ENCODE results near the gene MTOR. TPM values are rescaled to one million over a fixed set of nuclear protein-coding genes. Genes with fewer than 3 reads are reported as not detected.

MTOR gene
- total RNA-seq, 1 experiment from 2014 or later: 48.0 TPM

DNA sequence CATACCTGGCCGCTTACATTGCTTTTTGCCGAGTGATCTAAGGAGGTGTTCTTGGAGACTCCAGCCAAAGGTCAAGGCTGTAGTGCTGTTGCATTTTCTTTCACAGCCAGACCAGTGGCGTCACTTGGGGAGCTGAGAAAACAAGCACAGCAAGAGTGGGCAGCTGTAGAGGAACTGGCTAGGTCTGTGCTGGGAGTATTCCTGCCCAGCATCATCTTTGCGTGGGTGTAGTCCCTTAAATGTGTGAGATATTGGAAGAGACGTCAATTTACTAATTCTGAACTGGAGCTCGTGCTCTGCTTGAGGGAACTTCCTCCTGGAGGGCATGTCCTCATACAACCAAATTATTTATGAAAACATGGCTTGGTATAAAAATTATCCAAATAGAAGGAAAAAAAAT is 20.8 kb upstream of the MTOR start:
- intact Hi-C loops (cut with micrococcal nuclease): loop anchor here (10.0 kb wide), 1 partner anchor 362 kb away; no protein-coding TSS in a partner anchor
- H3K27me3 ChIP-seq (ENCODE audit: low read length): no peaks in the 10 kb centered on the region
- no peaks in the 10 kb centered on the region for H3K9me3 ChIP-seq (ENCODE audit: low read length)
- no peak overlapping the region for H3K27ac ChIP-seq (ENCODE audit: low read length)
- ATAC-seq (no peak), DNase-seq (no peak)
- H4K20me1 ChIP-seq (ENCODE audit: low read length): 0 out of 2 replicates have a peak, but pooled peaks cover 8% of the 10 kb centered on the region
- TF ChIP-seq EZH2phosphoT487 (IDR thresholded peaks at IDR 0.05; ENCODE audit: borderline replicate concordance, low read length) (no peak), EZH2 (IDR thresholded peaks at IDR 0.05; ENCODE audit: low read length, unreplicated experiment) (no peak)
- TF ChIP-seq, protein P1, sequence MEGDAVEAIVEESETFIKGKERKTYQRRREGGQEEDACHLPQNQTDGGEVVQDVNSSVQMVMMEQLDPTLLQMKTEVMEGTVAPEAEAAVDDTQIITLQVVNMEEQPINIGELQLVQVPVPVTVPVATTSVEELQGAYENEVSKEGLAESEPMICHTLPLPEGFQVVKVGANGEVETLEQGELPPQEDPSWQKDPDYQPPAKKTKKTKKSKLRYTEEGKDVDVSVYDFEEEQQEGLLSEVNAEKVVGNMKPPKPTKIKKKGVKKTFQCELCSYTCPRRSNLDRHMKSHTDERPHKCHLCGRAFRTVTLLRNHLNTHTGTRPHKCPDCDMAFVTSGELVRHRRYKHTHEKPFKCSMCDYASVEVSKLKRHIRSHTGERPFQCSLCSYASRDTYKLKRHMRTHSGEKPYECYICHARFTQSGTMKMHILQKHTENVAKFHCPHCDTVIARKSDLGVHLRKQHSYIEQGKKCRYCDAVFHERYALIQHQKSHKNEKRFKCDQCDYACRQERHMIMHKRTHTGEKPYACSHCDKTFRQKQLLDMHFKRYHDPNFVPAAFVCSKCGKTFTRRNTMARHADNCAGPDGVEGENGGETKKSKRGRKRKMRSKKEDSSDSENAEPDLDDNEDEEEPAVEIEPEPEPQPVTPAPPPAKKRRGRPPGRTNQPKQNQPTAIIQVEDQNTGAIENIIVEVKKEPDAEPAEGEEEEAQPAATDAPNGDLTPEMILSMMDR (conservative IDR thresholded peaks at IDR 0.05; ENCODE audit: low read depth, low read length): no peak
- H3K79me2 ChIP-seq (ENCODE audit: low read length): peaks cover 51% of the 10 kb centered on the region
- H3K4me3 ChIP-seq (ENCODE audit: low read length): no peak overlapping the region
- H3K4me1 ChIP-seq (ENCODE audit: insufficient read depth, low read length): peaks cover 5% of the 10 kb centered on the region; the same call in 1 of the 2 replicates
- no peaks in the 10 kb centered on the region for H3K9me2 ChIP-seq (replicated peaks; ENCODE audit: low read length)
- H3F3A ChIP-seq (ENCODE audit: low read length, unreplicated experiment): no peaks in the 10 kb centered on the region
- H3K4me2 ChIP-seq (ENCODE audit: low read length): no peak overlapping the region
- ChIA-PET CTCF (no interaction called here), POLR2A (ENCODE audit: unreplicated experiment) (interaction anchor here (1.1 kb wide), 1 partner anchor 10 kb away, joined by 3 read pairs; the partner anchor contains the start of gene UBIAD1)
- no TSS peak for BruUV-seq (replicated peaks)
- no peak overlapping the region for H3K9ac ChIP-seq (ENCODE audit: low read length)
- H3K36me3 ChIP-seq (ENCODE audit: low read depth, low read length): peaks cover 30% of the 10 kb centered on the region
- no peak overlapping the region for H2AFZ ChIP-seq (ENCODE audit: low read length)

DNA sequence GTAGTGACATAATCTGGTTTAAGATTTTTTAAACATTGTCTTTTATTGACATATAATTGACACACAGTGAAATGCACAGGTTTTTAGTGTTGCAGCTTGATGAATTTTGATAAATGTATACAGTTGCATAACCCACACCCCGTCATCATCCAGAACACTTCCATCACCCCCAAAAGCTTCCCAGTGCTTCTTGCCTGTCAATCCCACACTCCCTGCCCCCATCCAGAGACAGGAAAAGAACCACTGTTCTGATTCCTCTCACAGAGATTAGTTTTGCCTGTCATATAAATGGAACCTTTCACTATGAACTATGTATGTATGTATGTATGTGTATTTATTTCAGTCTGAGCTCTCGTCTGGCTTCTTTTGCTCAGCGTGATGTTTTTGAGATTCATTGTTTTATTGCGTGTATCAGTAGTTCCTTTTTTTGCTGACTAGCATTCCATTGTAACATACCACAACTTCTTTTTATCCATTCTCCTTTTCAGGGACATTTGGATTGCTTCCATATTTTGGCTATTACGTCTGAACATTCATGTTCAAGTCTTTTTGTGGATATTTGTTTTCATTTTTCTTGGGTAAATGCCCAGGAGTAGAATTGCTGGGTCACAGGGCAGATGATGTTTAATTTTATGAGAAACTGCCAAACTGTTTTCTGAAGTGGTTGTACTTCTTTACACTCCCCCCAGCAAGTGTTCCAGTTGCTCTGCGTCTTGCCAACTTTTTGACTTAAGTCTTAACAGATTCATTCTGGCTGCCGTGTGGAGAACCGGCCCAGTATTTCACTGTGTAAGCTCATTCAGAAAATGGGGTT is 19.4 kb upstream of the MTOR start:
- Histone ChIP-seq H3K27ac (ENCODE audit: low read length) (no peak overlapping the region), H3K4me2 (ENCODE audit: low read length) (0 out of 2 replicates have a peak overlapping the region, but pooled peaks have one; percentile 3)
- no TSS peak for BruUV-seq (replicated peaks)

More for the DNA sequence above, 19.4 kb upstream of the MTOR start:
- ChIA-PET POLR2A (ENCODE audit: unreplicated experiment) (no interaction called here), CTCF (no interaction called here)
- Histone ChIP-seq H3K9ac (ENCODE audit: low read length) (no peak overlapping the region), H2AFZ (ENCODE audit: low read length) (no peak overlapping the region), H3K79me2 (ENCODE audit: low read length) (peaks cover 65% of the 10 kb centered on the region), H3K4me3 (ENCODE audit: low read length) (no peak overlapping the region), H3K9me3 (ENCODE audit: low read length) (no peaks in the 10 kb centered on the region), H3K27me3 (ENCODE audit: low read length) (no peaks in the 10 kb centered on the region), H3K9me2 (replicated peaks; ENCODE audit: low read length) (no peaks in the 10 kb centered on the region), H3F3A (ENCODE audit: low read length, unreplicated experiment) (no peaks in the 10 kb centered on the region), H4K20me1 (ENCODE audit: low read length) (0 out of 2 replicates have a peak, but pooled peaks cover 8% of the 10 kb centered on the region), H3K4me1 (ENCODE audit: insufficient read depth, low read length) (peaks cover 5% of the 10 kb centered on the region; the same call in 1 of the 2 replicates), H3K36me3 (ENCODE audit: low read depth, low read length) (peaks cover 29% of the 10 kb centered on the region)
- intact Hi-C loops (cut with micrococcal nuclease): loop anchor here (10.0 kb wide), 1 partner anchor 363 kb away; no protein-coding TSS in a partner anchor
- DNase-seq (peak; percentile 58), ATAC-seq (peak; percentile 48)
- TF ChIP-seq, protein P1 (conservative IDR thresholded peaks at IDR 0.05; ENCODE audit: low read depth, low read length): no peak
- no peak for TF ChIP-seq EZH2 (IDR thresholded peaks at IDR 0.05; ENCODE audit: low read length, unreplicated experiment)
